AG09309 (cell line): ENCODE measurements around the gene BLOC1S2.
A peak's percentile ranks its signal among the peaks of the same experiment; 100 is the strongest.

Experiments
- DNase-seq: peaks from one replicate; pipeline ENCODE4 v3.0.0-alpha.2; 2010; ENCODE audit warnings: low read depth
- H3K4me3 ChIP-seq: 2 replicates; pipeline ENCODE4 v1.5.1; 2011; ENCODE audit warnings: mild to moderate bottlenecking, low read depth, low read length, moderate library complexity; ENCODE audit not compliant: control insufficient read depth
- CTCF ChIP-seq: IDR thresholded peaks from 2 replicates; pipeline ENCODE4 v1.5.1; 2011; ENCODE audit warnings: mild to moderate bottlenecking, low read depth, low read length, inconsistent platforms; ENCODE audit not compliant: insufficient read depth, control insufficient read depth; ENCODE audit errors: missing control alignments

BLOC1S2 gene

GRCh38 chr10:100286051-100287033 is at the start of gene BLOC1S2:
BLOC1S2 (minus strand) TSS chr10:100286680; CDS start chr10:100286659, 21 bp downstream.
- peak; percentile 73 for DNase-seq
- H3K4me3 ChIP-seq: peak within 1 kb of the TSS; percentile 93
- no peak for TF ChIP-seq CTCF

- no peak for DNase-seq
- no peak for TF ChIP-seq CTCF
- no peak overlapping the region for H3K4me3 ChIP-seq
These were observed 48.3 kb upstream of the BLOC1S2 start for GRCh38 chr10:100334762-100335161.

GRCh38 chr10:100333661-100334440 is 47.4 kb upstream of the BLOC1S2 start:
- TF ChIP-seq CTCF: no peak
- DNase-seq: no peak
- H3K4me3 ChIP-seq: no peak overlapping the region

- no peak for TF ChIP-seq CTCF
- no peak overlapping the region for H3K4me3 ChIP-seq
- no peak for DNase-seq
These were observed 46.6 kb upstream of the BLOC1S2 start for GRCh38 chr10:100333106-100333505.

GRCh38 chr10:100330079-100330478 is 43.6 kb upstream of the BLOC1S2 start, which contains the start of gene PKD2L1:
PKD2L1 (minus strand) TSS chr10:100330228; CDS start chr10:100330103, 125 bp downstream.
- no peak for TF ChIP-seq CTCF
- no peak within 1 kb of the TSS for H3K4me3 ChIP-seq
- no peak for DNase-seq

GRCh38 chr10:100328198-100328597 is 41.7 kb upstream of the BLOC1S2 start:
- TF ChIP-seq CTCF: no peak
- DNase-seq: no peak
- H3K4me3 ChIP-seq: no peak overlapping the region
